Psoas muscle (tissue), 8 donors: Measurements from ENCODE around the gene ALDH7A1. TPM values are rescaled to one million over a fixed set of nuclear protein-coding genes. Genes with fewer than 3 reads are reported as not detected.

Experiments used
- ATAC-seq, 4 donors: fragments of 200-7000 bp; cut with Tn5 transposase; one replicate each; pipeline ENCODE4 v1.9.1; 2020; ENCODE audit warnings: moderate library complexity in 3 of 4, mild to moderate bottlenecking in 2 of 4
- DNase-seq, 2 donors: peaks; one replicate each; pipeline ENCODE4 v3.0.0-alpha.2; 2020
- H3K27ac ChIP-seq: fragments of 200-600 bp; one replicate; pipeline ENCODE4 v1.8.0; 2022
- H3K27me3 ChIP-seq, 3 donors: fragments of 200-600 bp in 1 of 3; one replicate each; pipeline versions ENCODE4 v1.6.1 to v1.8.0; 2013 to 2022; ENCODE audit warnings: low read length in 2 of 3, mild to moderate bottlenecking in 2 of 3, moderate library complexity in 1 of 3; ENCODE audit not compliant: insufficient read depth in 3 of 3
- H3K36me3 ChIP-seq, 2 donors: fragments of 200-600 bp in 1 of 2; one replicate each; pipeline versions ENCODE4 v1.6.1 to v1.8.0; 2013 to 2022; ENCODE audit warnings: low read depth in 1 of 2, mild to moderate bottlenecking in 1 of 2, moderate library complexity in 1 of 2; ENCODE audit not compliant: insufficient read depth in 1 of 2
- H3K4me1 ChIP-seq: fragments of 200-600 bp; one replicate; pipeline ENCODE4 v1.8.0; 2022
- H3K4me3 ChIP-seq: fragments of 200-600 bp; one replicate; pipeline ENCODE4 v1.8.0; 2022; ENCODE audit warnings: mild to moderate bottlenecking
- H3K9me3 ChIP-seq: fragments of 200-600 bp; one replicate; pipeline ENCODE4 v1.8.0; 2022
- WGBS, 3 donors: extraction: QIAGEN DNeasy Blood & Tissue Kit; methylation state at CpG; one replicate each; pipeline versions ENCODE4 v1.1.6 to v1.1.7; 2013; 5-methylcytosine and 5-hydroxymethylcytosine counted together
- intact Hi-C, 2 donors: fragments of 100-400 bp; cut with DNase I; formaldehyde crosslinking; loops; one replicate each; pipeline versions ENCODE4 v1.11.0 to v1.14.2; 2022
- polyA plus RNA-seq, 3 donors: library from polyadenylated mRNA; stranded (reverse); fragments of 200-250 nt; gene quantifications; one replicate each; pipeline ENCODE4 v1.2.3, GENCODE V29; 2013
- total RNA-seq, 4 donors: library from RNA; stranded (reverse); fragmentation: NEBNext Ultra II Directional in 2 of 4; extraction: Animal tissue kit (Norgen Biotek cat#: 25700) in 2 of 4; gene quantifications; one replicate each; pipeline versions ENCODE4 v1.2.1 to v1.2.4, GENCODE V29; 2021 to 2023
- TF ChIP-seq, protein P1 (sequence below): fragments of 200-600 bp; IDR thresholded peaks from one replicate; pipeline ENCODE4 v1.8.0; 2022; ENCODE audit warnings: antibody characterized with exemption
- donor health status: healthy with polysubstance abuse.
- donor health status: DM: no; HTN: no; CAD: no; lungs with moderate emphysema.
- donor health status: Bipolar disorder and iron deficiency.
- donor health status: healthy.
- donor health status: DM: yes; HTN: yes; CAD: no.
- donor health status: DM: no; HTN: no; CAD: no.
- donor health status: DM: no; HTN: no; CAD: no.
- donor health status: DM: yes; HTN: yes; CAD: no.

The ALDH7A1 gene
- total and polyA plus RNA-seq, 7 donors, result 7.4 to 26.7 (median 8.8) TPM

DNA sequence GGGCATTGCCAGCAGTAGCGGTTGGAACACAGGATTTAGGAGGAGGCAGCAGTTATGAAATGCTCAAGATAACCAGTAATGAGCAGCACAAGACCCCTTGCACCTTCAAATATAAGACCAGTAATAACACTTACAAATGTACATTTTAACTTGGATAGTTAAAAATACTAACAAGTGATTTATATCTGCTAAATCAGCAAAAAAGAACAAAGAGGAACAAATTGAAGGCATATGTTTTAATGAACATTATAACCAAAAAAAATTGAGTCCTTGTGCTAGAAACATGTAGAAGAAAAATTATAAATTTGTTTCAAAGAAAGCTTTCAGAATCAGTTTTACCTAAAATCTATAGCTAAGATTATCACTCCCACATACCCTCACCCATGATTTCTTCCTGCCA is 52.0 kb downstream of the ALDH7A1 start:
- no peak overlapping the region for H3K4me3 ChIP-seq
- intact Hi-C loops, result no loop called here
- no peaks in the 10 kb centered on the region for H3K9me3 ChIP-seq
- H3K27ac ChIP-seq, result no peak overlapping the region
- H3K36me3 ChIP-seq, result peaks cover 7 to 21% of the 10 kb centered on the region in 2 donors
- H3K27me3 ChIP-seq, result no peaks in the 10 kb centered on the region
- WGBS, 3 donors, result 76 to 95% (median 79%) methylated on average over 1 of the region's 1 CpG
- no peak for ATAC-seq
- TF ChIP-seq, protein P1, sequence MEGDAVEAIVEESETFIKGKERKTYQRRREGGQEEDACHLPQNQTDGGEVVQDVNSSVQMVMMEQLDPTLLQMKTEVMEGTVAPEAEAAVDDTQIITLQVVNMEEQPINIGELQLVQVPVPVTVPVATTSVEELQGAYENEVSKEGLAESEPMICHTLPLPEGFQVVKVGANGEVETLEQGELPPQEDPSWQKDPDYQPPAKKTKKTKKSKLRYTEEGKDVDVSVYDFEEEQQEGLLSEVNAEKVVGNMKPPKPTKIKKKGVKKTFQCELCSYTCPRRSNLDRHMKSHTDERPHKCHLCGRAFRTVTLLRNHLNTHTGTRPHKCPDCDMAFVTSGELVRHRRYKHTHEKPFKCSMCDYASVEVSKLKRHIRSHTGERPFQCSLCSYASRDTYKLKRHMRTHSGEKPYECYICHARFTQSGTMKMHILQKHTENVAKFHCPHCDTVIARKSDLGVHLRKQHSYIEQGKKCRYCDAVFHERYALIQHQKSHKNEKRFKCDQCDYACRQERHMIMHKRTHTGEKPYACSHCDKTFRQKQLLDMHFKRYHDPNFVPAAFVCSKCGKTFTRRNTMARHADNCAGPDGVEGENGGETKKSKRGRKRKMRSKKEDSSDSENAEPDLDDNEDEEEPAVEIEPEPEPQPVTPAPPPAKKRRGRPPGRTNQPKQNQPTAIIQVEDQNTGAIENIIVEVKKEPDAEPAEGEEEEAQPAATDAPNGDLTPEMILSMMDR, result no peak
- no peak for DNase-seq
- no peaks in the 10 kb centered on the region for H3K4me1 ChIP-seq

DNA sequence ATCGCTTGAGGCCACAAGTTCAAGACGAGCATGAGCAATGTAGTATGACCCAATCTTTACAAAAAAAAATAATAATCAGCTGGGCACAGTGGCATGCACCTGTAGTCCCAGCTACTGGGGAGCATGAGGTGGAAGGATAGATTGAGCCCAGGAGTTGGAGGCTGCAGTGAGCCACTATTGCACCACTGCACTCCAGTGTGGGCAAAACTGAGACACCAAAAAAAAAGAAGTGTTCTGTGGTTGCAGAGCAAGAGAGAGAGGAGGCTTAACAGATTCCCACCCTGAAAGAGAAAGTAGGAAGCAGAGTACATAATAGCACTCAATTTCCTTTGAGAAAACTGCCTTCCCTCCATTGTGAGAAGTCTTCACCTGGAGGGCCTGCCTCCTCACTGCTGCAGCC is 52.6 kb downstream of the ALDH7A1 start:
- no peak overlapping the region for H3K27ac ChIP-seq
- no peak overlapping the region for H3K4me3 ChIP-seq
- peaks cover 7 to 20% of the 10 kb centered on the region in 2 donors for H3K36me3 ChIP-seq
- TF ChIP-seq, protein P1, result no peak
- ATAC-seq, result no peak
- H3K4me1 ChIP-seq, result no peaks in the 10 kb centered on the region
- 48 to 65% (median 62%) methylated on average over 2 of the region's 2 CpGs for WGBS, 3 donors
- no peak for DNase-seq
- no peaks in the 10 kb centered on the region for H3K9me3 ChIP-seq
- H3K27me3 ChIP-seq, result no peaks in the 10 kb centered on the region
- intact Hi-C loops, result no loop called here

DNA sequence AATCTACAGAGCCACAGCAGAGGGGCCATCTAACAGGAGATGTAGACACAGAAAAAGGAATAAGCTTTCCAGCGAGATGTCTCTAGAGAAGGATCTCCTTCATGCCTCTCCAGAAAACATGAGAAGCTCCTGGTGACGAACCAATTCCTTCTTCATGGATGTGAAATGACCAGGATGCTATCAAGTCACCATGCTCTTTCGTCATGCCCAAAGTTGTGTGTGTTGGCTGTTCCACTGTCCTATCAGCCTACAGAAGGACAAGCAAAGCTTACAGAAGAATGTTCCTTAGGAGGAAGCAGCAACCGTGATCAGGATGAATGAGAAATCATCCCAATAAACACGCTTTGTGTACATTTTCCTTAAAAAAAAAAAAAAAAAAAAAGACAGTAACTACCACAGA is 54.4 kb downstream of the ALDH7A1 start:
- DNase-seq (no peak), ATAC-seq (no peak)
- intact Hi-C loops, result loop anchor here in 1 of 2 donors (1.0 kb wide), 1 partner anchor 186 kb away; no protein-coding TSS in a partner anchor
- Histone ChIP-seq H3K4me3 (no peak overlapping the region), H3K4me1 (no peaks in the 10 kb centered on the region), H3K27me3 (no peaks in the 10 kb centered on the region), H3K9me3 (no peaks in the 10 kb centered on the region), H3K27ac (no peak overlapping the region), H3K36me3 (peaks cover 0 to 6% of the 10 kb centered on the region in 2 donors)
- WGBS, 3 donors, result 43 to 70% (median 50%) methylated on average over 5 of the region's 5 CpGs
- TF ChIP-seq, protein P1, result no peak

DNA sequence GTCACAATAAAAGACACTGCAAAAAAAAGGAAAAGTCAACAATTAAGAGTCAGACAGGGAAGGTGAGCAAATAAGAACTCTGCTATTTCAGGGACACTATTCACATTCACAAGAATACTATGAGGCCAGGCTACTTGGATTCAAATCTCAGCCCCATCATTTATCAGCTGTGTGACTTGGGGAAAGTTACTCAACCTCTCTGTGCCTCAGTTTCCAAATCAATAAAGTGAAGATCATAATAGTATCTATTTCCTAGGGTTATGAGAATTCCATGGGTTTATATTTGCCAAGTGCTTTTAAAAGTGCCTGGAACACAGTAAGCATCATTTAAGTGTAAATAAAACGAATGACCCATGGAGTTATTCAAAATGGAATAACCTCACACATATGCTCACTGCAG is 56.4 kb downstream of the ALDH7A1 start:
- DNase-seq (no peak), ATAC-seq (peak in 1 of 4 donors; percentile 35)
- TF ChIP-seq, protein P1, result no peak
- Histone ChIP-seq H3K36me3 (no peaks in the 10 kb centered on the region), H3K9me3 (no peaks in the 10 kb centered on the region), H3K27me3 (no peaks in the 10 kb centered on the region), H3K4me1 (no peaks in the 10 kb centered on the region), H3K4me3 (no peak overlapping the region), H3K27ac (no peak overlapping the region)
- intact Hi-C loops, result loop anchor here (1.0 to 5.0 kb wide), 3 partner anchors 46 to 201 kb away; no protein-coding TSS in a partner anchor
- WGBS, 3 donors, result 63 to 88% (median 83%) methylated on average over 1 of the region's 1 CpG

DNA sequence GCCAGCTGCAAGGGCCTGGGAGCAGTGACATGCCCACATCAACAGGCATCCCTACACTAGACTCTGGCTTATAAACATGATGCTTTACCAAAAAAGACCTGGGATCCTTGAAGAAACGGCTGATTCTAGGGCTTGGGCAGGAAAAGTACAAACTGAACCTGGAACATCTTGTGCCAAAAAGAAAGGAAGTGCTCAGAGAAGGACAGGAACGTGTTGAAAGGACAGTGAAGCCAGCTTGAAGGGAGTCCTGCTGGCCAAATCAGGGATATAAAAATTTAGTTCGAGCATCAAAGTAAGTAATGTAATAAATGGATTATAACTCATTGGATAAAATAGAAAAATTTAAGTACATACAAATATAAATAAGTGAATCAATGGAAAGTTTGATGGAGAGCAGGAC is 58.1 kb downstream of the ALDH7A1 start:
- DNase-seq (no peak), ATAC-seq (no peak)
- no peaks in the 10 kb centered on the region for H3K36me3 ChIP-seq
- intact Hi-C loops, result loop anchor here (5.0 kb wide), 2 partner anchors 45 to 200 kb away; no protein-coding TSS in a partner anchor
- 43 to 61% (median 58%) methylated on average over 3 of the region's 3 CpGs for WGBS, 3 donors
- TF ChIP-seq, protein P1, result no peak
- H3K27ac ChIP-seq, result no peak overlapping the region
- no peaks in the 10 kb centered on the region for H3K4me1 ChIP-seq
- no peaks in the 10 kb centered on the region for H3K27me3 ChIP-seq
- H3K4me3 ChIP-seq, result no peak overlapping the region
- no peaks in the 10 kb centered on the region for H3K9me3 ChIP-seq
